Measurements from ENCODE around the gene UBTD2.

DNA sequence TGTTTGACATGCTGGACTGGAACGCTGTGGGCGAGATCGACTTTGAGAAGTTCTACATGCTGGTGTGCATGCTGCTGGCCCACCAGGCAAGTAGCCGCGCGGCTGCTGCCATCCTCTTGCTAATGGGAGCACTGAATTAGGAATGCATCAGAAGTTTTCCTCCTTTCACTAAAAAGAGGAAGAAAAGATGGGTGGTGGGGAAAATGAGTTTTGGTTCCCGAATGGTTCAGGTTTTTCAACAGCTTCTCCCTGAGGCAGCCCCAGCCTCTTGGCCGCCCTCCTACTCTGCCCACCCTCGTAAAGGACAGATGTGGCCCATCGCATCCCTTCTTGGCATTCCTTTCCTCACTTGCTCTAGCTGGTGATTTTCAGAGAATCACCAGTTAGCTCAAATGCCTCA, 84.1 kb downstream of the UBTD2 start:
- TF ChIP-seq, protein P1, sequence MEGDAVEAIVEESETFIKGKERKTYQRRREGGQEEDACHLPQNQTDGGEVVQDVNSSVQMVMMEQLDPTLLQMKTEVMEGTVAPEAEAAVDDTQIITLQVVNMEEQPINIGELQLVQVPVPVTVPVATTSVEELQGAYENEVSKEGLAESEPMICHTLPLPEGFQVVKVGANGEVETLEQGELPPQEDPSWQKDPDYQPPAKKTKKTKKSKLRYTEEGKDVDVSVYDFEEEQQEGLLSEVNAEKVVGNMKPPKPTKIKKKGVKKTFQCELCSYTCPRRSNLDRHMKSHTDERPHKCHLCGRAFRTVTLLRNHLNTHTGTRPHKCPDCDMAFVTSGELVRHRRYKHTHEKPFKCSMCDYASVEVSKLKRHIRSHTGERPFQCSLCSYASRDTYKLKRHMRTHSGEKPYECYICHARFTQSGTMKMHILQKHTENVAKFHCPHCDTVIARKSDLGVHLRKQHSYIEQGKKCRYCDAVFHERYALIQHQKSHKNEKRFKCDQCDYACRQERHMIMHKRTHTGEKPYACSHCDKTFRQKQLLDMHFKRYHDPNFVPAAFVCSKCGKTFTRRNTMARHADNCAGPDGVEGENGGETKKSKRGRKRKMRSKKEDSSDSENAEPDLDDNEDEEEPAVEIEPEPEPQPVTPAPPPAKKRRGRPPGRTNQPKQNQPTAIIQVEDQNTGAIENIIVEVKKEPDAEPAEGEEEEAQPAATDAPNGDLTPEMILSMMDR (IDR thresholded peaks at IDR 0.05; ENCODE audit: low read length) = no peak
- no peak for TF ChIP-seq EZH2 (optimal IDR thresholded peaks at IDR 0.05; ENCODE audit: low read depth, low read length)

Measured in MM.1S (cell line).